NCI-H345 treated with DMSO at 0.1 percent for 48 hours (cell line): ENCODE results near the gene HID1.

ENCODE experiments used
- DNase-seq: peaks from one replicate; lab custom pipeline; 2025; ENCODE audit not compliant: unreplicated experiment; lab: John Stamatoyannopoulos, UW

HID1 gene

DNA sequence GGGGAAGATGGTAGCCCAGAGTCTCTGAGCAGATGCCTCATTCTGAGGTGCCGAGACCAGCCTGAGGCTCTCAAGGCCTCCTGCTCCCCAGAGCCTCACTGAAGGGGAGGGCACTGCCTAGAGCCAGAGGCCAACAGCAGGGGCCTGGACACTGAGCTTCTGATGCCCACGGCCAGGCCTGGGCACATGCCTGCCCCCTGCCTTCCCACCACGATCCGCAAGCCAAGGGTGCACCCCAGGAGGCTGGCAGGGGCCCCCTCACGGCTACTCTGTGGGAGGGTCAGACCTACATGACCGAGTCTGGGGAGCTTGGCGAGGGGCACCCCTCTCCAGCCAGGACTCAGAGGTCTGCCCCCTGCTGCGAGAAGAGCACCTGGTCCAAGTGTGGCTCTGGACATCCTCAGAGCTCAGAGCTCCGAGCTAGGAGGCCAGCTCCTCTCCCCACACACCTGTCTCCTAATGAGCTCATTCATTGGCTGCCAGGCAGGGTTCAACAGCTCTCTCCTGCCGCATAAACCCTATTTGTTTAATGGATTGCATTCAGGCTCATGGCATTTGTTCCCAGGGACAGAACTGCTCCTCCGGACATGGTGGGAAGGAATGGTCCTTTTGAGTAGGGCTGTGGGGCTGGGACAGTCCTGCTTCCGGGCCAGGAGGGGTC is 23.0 kb downstream of the HID1 start:
- peak; percentile 9 for DNase-seq

GRCh38 chr17:74947041-74947754 is 25.4 kb downstream of the HID1 start:
- DNase-seq, result no peak

GRCh38 chr17:74946641-74947040 is 25.9 kb downstream of the HID1 start:
- DNase-seq, result no peak

GRCh38 chr17:74945543-74945942 is 27.0 kb downstream of the HID1 start:
- no peak for DNase-seq

GRCh38 chr17:74943808-74944522 is 28.6 kb downstream of the HID1 start:
- DNase-seq, result no peak

DNA sequence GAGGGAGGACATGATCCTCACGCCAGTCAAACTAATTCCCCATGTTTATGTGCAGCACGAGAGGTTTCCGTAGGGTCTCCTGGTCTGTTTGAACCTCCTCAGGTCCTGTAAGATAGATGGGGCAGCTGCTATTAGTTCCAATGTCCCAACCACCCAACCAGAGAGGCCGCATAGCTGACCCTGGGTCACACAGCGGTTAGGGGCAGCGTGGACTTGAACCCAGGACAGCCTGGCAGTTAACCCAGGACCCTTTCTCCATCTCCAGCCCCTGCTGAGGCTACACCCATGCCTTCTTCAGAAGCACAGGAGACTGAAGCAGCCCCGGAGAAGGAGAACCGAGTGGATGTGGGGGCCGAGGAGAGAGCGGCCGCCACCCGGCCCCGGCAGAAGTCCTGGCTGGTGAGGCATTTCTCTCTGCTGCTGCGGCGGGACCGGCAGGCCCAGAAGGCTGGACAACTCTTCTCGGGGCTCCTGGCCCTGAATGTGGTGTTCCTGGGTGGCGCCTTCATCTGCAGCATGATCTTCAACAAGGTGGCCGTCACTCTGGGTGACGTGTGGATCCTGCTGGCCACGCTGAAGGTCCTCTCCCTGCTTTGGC is 31.3 kb downstream of the HID1 start:
- DNase-seq, result no peak

GRCh38 chr17:74939534-74939933 is 33.0 kb downstream of the HID1 start:
- DNase-seq, result no peak

DNA sequence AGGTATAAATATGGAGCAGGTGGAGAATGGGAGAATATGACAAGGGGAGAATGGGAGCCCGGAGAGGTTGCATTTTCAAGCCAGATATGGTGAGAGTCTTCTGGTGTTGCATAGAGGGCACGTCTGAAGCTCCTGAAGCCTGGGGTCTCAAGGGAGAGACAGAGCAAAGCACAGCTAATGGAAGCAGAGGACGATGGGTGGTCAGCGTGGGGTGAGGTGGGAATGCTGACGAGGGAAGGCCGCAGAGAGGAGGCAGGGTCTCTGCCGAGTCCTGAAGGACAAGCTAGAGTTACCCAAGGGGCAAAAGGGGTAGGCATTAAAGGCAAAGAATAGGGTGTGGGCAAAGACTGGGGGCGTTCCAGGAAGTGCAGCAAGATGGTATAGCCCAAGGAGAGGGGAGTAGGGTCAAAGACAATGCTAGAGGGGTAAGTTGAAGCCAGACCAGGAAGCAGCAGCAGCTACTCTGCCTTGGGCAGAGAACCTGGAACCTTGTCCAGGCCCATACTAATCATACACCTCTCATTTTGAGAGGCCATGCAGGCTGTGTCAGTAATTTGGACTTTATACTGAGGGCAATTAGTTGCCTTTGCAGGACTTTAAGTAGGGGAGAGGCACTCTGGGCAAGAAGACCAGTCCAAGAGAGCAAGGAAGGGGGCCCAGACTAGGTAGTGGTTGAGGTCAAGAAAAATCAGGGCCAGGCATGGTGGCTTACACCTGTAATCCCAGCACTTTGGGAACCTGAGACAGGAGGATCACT is 34.2 kb downstream of the HID1 start:
- DNase-seq, result no peak

- DNase-seq, result no peak
These were observed 35.2 kb downstream of the HID1 start for GRCh38 chr17:74937064-74938051.

DNA sequence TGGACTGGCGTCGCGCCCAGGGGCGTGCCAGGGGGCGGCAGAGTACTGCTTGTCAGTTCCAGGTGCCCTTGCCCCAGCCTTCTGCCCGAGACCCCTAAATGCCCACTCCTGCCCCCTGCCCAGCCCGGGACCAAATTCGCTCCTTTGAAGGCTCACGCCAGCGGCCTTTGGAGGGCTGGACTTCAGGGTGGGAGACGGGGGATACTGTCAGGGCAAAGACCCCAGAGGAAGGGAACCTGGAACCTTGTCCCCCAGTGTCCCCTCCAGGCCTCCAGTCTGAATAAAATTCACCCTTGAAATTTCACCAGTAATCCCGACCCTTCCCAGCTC is 36.1 kb downstream of the HID1 start:
- DNase-seq, result no peak

GRCh38 chr17:74935585-74936469 is 36.7 kb downstream of the HID1 start, which contains the start of gene OTOP3:
OTOP3 (plus strand) TSS chr17:74935898; CDS start chr17:74935922, 24 bp downstream.
- no peak for DNase-seq

GRCh38 chr17:74935048-74935447 is 37.5 kb downstream of the HID1 start:
- no peak for DNase-seq

DNA sequence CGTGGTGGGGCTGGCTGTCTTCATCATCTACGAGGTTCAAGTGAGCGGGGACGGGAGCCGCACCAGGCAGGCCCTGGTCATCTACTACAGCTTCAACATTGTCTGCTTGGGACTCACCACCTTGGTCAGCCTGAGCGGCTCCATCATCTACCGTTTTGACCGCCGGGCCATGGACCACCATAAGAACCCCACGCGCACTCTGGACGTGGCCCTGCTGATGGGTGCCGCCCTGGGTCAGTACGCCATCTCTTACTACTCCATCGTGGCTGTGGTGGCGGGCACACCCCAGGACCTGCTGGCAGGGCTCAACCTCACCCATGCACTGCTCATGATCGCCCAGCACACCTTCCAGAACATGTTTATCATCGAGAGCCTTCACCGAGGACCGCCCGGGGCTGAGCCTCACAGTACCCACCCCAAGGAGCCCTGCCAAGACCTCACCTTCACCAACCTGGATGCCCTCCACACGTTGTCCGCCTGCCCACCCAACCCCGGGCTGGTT is 42.0 kb downstream of the HID1 start:
- DNase-seq, result no peak

DNA sequence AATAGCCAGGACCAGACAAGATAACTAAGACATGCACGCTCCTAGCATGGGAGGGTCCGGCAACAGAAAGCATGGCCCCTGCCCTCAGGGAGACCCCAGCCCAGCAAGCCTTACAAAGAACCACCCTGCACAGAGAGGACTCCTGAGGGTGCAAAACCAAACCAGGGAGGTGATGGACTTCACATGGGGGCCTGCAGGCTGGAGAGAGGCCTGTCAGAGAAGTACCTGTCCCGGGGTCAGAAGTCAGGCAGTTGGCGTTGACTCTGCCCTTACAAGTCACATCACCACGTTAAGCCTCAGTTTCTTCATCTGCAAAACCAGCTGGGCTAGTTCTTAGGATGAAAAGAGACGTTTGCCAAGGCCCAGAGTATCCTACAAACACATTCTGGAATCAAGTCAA is 43.8 kb downstream of the HID1 start:
- no peak for DNase-seq

- DNase-seq, result no peak
These were observed 47.3 kb downstream of the HID1 start for GRCh38 chr17:74925242-74925641.

- DNase-seq, result no peak
These were observed 48.2 kb downstream of the HID1 start, which contains the start of gene OTOP2 for GRCh38 chr17:74924250-74924948. OTOP2 (plus strand) TSS chr17:74924273; CDS start chr17:74924633, 360 bp downstream.

- DNase-seq, result peak; percentile 18
These were observed 48.9 kb downstream of the HID1 start for GRCh38 chr17:74923538-74924249.
